Measurements from ENCODE around the gene EPM2A. TPM values are rescaled to one million over a fixed set of nuclear protein-coding genes. Genes with fewer than 3 reads are reported as not detected.

Gene EPM2A
- total RNA-seq, 1 experiment from 2014 or later = 4.8 TPM

DNA sequence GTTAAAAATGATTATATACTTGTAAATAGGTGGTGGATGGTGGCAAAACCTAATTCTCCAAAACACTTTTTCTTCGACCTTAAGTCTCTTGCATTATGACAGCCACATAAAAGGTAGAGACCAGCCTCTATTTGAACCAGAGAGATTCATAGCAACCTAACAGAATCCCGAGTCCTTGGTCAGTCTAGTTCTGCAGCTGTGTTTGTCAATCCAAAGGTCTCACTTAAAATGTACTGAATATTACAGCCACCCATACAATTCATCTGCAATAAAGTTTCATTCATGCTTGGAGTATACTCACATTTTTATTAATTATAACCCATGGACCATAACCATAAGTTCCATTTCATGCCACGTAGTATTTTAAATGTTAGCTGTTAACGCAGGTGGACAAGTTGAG lies 87.2 kb downstream of the EPM2A start:
- intact Hi-C loops (cut with micrococcal nuclease) = no loop called here
- BruUV-seq (replicated peaks) = no TSS peak
- no peaks in the 10 kb centered on the region for H3K4me1 Mint-ChIP-seq (ENCODE audit: insufficient read depth, unreplicated experiment)

DNA sequence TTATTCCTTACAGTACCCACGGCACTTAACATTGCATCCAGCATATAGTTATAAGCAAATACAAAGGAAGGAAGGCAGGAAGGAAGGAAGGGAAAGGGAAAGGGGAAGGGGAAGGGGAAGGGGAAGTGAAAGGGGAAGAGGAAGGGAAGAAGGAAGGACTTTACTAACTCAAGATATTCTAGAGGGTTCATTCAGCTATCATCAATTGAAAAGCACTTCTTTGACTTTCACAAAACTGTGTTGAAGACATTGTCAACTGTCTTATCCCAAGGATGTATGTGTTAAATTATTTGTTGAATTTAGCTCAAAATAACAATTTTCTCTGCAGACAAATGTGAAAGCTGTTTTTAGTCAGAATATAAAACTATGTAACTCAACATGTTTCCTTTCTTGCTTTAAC lies 87.7 kb downstream of the EPM2A start:
- Mint-ChIP-seq H3K4me1 (ENCODE audit: insufficient read depth, unreplicated experiment) (no peaks in the 10 kb centered on the region), H3K4me3 (ENCODE audit: unreplicated experiment) (no peak overlapping the region), H3K27ac (ENCODE audit: low read depth, unreplicated experiment) (no peak overlapping the region), H3K9me3 (ENCODE audit: unreplicated experiment) (no peaks in the 10 kb centered on the region), H3K36me3 (ENCODE audit: insufficient read depth, unreplicated experiment) (no peaks in the 10 kb centered on the region), H3K27me3 (ENCODE audit: insufficient read depth, unreplicated experiment) (no peaks in the 10 kb centered on the region)
- ChIA-PET POLR2A (no interaction called here), CTCF (interaction anchor here (1.6 kb wide), 1 partner anchor 14 kb away, joined by 8 read pairs; no protein-coding TSS in a partner anchor)
- DNase-seq (ENCODE audit: unreplicated experiment) = no peak
- TF ChIP-seq, protein P1, sequence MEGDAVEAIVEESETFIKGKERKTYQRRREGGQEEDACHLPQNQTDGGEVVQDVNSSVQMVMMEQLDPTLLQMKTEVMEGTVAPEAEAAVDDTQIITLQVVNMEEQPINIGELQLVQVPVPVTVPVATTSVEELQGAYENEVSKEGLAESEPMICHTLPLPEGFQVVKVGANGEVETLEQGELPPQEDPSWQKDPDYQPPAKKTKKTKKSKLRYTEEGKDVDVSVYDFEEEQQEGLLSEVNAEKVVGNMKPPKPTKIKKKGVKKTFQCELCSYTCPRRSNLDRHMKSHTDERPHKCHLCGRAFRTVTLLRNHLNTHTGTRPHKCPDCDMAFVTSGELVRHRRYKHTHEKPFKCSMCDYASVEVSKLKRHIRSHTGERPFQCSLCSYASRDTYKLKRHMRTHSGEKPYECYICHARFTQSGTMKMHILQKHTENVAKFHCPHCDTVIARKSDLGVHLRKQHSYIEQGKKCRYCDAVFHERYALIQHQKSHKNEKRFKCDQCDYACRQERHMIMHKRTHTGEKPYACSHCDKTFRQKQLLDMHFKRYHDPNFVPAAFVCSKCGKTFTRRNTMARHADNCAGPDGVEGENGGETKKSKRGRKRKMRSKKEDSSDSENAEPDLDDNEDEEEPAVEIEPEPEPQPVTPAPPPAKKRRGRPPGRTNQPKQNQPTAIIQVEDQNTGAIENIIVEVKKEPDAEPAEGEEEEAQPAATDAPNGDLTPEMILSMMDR (IDR thresholded peaks at IDR 0.05; ENCODE audit: unreplicated experiment) = no peak
- intact Hi-C loops (cut with micrococcal nuclease) = no loop called here
- no TSS peak for BruUV-seq (replicated peaks)

More for the DNA sequence above, 87.2 kb downstream of the EPM2A start:
- no peak overlapping the region for H3K27ac Mint-ChIP-seq (ENCODE audit: low read depth, unreplicated experiment)
- no peaks in the 10 kb centered on the region for H3K9me3 Mint-ChIP-seq (ENCODE audit: unreplicated experiment)
- no peak for DNase-seq (ENCODE audit: unreplicated experiment)
- ChIA-PET CTCF (interaction anchor here (1.6 kb wide), 1 partner anchor 15 kb away, joined by 8 read pairs; no protein-coding TSS in a partner anchor), POLR2A (no interaction called here)
- TF ChIP-seq, protein P1 (IDR thresholded peaks at IDR 0.05; ENCODE audit: unreplicated experiment) = no peak
- H3K36me3 Mint-ChIP-seq (ENCODE audit: insufficient read depth, unreplicated experiment) = no peaks in the 10 kb centered on the region
- H3K27me3 Mint-ChIP-seq (ENCODE audit: insufficient read depth, unreplicated experiment) = no peaks in the 10 kb centered on the region
- no peak overlapping the region for H3K4me3 Mint-ChIP-seq (ENCODE audit: unreplicated experiment)

DNA sequence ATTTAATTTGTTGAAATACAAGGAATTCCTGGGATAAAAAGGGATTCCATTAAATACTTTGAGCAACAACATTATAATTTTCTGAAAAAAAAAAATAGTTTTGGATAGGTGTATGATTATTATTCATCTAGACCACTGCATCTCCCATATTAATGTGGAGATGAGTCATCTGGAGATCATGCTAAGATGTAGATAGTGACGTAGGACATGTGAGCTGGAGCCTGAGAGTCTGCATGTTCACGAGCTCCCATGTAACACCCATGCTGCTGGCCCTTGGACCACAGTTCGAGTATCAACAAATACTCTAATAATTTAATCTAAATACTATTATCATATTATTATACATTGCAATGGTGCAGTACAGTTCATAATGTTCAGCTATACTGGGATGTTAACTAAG lies 91.6 kb downstream of the EPM2A start:
- no TSS peak for BruUV-seq (replicated peaks)

DNA sequence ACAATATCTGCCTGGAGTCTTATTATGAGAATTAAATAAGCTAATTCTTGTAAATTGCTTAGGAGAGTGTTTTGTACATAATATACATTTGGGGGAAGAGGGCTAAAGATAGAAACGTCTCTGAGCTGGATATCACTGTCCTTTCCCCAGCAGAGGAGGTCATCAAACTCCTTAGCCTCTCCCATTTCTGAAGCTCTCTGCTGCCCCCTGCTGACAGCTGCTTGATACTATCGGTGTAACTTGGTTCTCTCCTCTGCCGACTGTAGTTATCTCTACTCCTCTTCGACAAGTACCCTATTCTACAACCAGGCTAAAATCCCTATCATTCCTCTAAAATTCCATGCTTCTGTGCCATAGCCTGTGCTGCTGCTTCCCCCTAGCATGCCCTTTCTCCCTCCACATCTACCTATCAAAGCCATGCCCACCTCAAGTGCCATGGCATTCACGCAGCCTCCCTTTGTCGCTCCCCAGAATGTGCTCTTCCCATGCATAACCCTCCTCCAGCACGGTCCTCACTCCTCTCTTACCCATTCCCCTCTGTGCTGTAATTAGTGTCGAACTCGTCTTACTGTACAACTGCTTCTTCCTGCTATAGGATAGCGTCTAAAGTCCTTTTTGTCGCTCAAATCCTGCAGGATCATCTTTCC lies 101.2 kb downstream of the EPM2A start:
- no peak overlapping the region for H3K27ac Mint-ChIP-seq (ENCODE audit: low read depth, unreplicated experiment)
- DNase-seq (ENCODE audit: unreplicated experiment) = peak; percentile 89
- no peaks in the 10 kb centered on the region for H3K27me3 Mint-ChIP-seq (ENCODE audit: insufficient read depth, unreplicated experiment)
- no TSS peak for BruUV-seq (replicated peaks)
- no peaks in the 10 kb centered on the region for H3K9me3 Mint-ChIP-seq (ENCODE audit: unreplicated experiment)
- no peaks in the 10 kb centered on the region for H3K36me3 Mint-ChIP-seq (ENCODE audit: insufficient read depth, unreplicated experiment)
- peaks cover 6% of the 10 kb centered on the region for H3K4me1 Mint-ChIP-seq (ENCODE audit: insufficient read depth, unreplicated experiment)
- ChIA-PET CTCF (interaction anchor here (0.6 to 3.3 kb wide), 66 partner anchors 9 to 1320 kb away, joined by 3 to 30 read pairs (median 4); no protein-coding TSS in a partner anchor), POLR2A (interaction anchor here (0.6 kb wide), 1 partner anchor 24 kb away, joined by 3 read pairs; no protein-coding TSS in a partner anchor)
- H3K4me3 Mint-ChIP-seq (ENCODE audit: unreplicated experiment) = no peak overlapping the region
- TF ChIP-seq, protein P1 (IDR thresholded peaks at IDR 0.05; ENCODE audit: unreplicated experiment) = peak; percentile 85
- intact Hi-C loops (cut with micrococcal nuclease) = loop anchor here (1.0 to 10.0 kb wide), 5 partner anchors 253 to 1049 kb away; no protein-coding TSS in a partner anchor

More for the DNA sequence above, 91.6 kb downstream of the EPM2A start:
- no peaks in the 10 kb centered on the region for H3K36me3 Mint-ChIP-seq (ENCODE audit: insufficient read depth, unreplicated experiment)
- TF ChIP-seq, protein P1 (IDR thresholded peaks at IDR 0.05; ENCODE audit: unreplicated experiment) = no peak
- intact Hi-C loops (cut with micrococcal nuclease) = no loop called here
- no peaks in the 10 kb centered on the region for H3K9me3 Mint-ChIP-seq (ENCODE audit: unreplicated experiment)
- H3K27ac Mint-ChIP-seq (ENCODE audit: low read depth, unreplicated experiment) = no peak overlapping the region
- POLR2A ChIA-PET = interaction anchor here (0.6 kb wide), 1 partner anchor 17 kb away, joined by 3 read pairs; no protein-coding TSS in a partner anchor
- no peaks in the 10 kb centered on the region for H3K4me1 Mint-ChIP-seq (ENCODE audit: insufficient read depth, unreplicated experiment)
- peak; percentile 21 for DNase-seq (ENCODE audit: unreplicated experiment)
- CTCF ChIA-PET = interaction anchor here (0.5 to 0.7 kb wide), 2 partner anchors 10 to 226 kb away, joined by 4 read pairs; no protein-coding TSS in a partner anchor
- H3K4me3 Mint-ChIP-seq (ENCODE audit: unreplicated experiment) = no peak overlapping the region
- H3K27me3 Mint-ChIP-seq (ENCODE audit: insufficient read depth, unreplicated experiment) = no peaks in the 10 kb centered on the region

Measured in MCF 10A (cell line).